Muscle of leg (tissue), 11 donors: ENCODE results near the gene REXO5. TPM values are rescaled to one million over a fixed set of nuclear protein-coding genes. Genes with fewer than 3 reads are reported as not detected.

ENCODE experiments used
- DNase-seq: peaks from one replicate; pipeline ENCODE4 v3.0.0; 2013
- H3K27ac ChIP-seq: one replicate; pipeline ENCODE4 v1.5.1; 2013; ENCODE audit warnings: mild to moderate bottlenecking, low read length, control low read depth
- H3K27me3 ChIP-seq: one replicate; pipeline ENCODE4 v1.6.1; 2013; ENCODE audit warnings: low read length; ENCODE audit not compliant: control insufficient read depth, insufficient read depth
- H3K36me3 ChIP-seq: one replicate; pipeline ENCODE4 v1.6.1; 2013; ENCODE audit warnings: low read length; ENCODE audit not compliant: control insufficient read depth, insufficient read depth
- H3K4me1 ChIP-seq: one replicate; pipeline ENCODE4 v1.6.1; 2013; ENCODE audit warnings: low read length; ENCODE audit not compliant: control insufficient read depth, insufficient read depth
- H3K4me3 ChIP-seq: one replicate; pipeline ENCODE4 v1.5.1; 2013; ENCODE audit warnings: low read length, control low read depth
- H3K9me3 ChIP-seq: replicated peaks from 2 replicates; pipeline ENCODE4 v1.6.1; 2013; ENCODE audit warnings: low read depth, low read length; ENCODE audit not compliant: control insufficient read depth
- WGBS: methylation state at CpG from one replicate; pipeline ENCODE4 v1.1.5; 2013; ENCODE audit warnings: missing lambda C conversion rate; ENCODE audit not compliant: insufficient coverage; 5-methylcytosine and 5-hydroxymethylcytosine counted together
- polyA plus RNA-seq, 8 donors: library from polyadenylated mRNA; unstranded; fragments of 120-200 nt; gene quantifications; one replicate each; pipeline versions ENCODE4 v1.2.1 to v1.2.3, GENCODE V29; 2013; ENCODE audit warnings: inconsistent platforms in 1 of 8, low replicate concordance in 1 of 8; ENCODE audit not compliant: insufficient read length in 8 of 8, insufficient read depth in 1 of 8
- total RNA-seq: library from RNA; stranded (reverse); fragments of 120-200 nt; gene quantifications from one replicate; pipeline ENCODE4 v1.2.4, GENCODE V29; 2013

The REXO5 gene
- total and polyA plus RNA-seq, 9 donors, result 3.8 to 5.7 (median 4.8) TPM

DNA sequence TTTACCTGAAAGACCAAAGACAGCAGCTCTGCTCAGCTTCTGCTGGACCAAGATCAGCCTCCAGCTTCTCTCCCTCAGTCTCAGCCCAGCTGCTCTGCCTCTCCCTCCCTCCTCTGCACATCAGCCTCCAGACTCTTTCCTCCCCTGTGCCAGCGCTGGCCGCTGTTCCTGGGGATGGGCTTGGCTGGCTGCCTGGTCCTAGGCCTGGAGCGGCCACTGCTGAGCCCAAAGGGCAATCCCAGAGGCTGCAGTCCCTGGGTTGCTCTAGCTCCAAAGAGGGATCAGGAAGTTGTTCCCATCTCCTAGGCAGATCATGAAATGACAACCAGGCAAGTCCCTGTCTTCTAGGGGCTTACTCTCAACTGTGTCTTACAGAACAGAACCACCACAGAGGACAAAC, 62.6 kb downstream of the REXO5 start:
- Histone ChIP-seq H3K4me3 (no peak overlapping the region), H3K27me3 (no peaks in the 10 kb centered on the region), H3K27ac (no peak overlapping the region), H3K36me3 (no peaks in the 10 kb centered on the region), H3K4me1 (peaks cover 32% of the 10 kb centered on the region), H3K9me3 (no peaks in the 10 kb centered on the region)
- 19% methylated on average over 3 of the region's 3 CpGs for WGBS
- DNase-seq, result peak; percentile 86

DNA sequence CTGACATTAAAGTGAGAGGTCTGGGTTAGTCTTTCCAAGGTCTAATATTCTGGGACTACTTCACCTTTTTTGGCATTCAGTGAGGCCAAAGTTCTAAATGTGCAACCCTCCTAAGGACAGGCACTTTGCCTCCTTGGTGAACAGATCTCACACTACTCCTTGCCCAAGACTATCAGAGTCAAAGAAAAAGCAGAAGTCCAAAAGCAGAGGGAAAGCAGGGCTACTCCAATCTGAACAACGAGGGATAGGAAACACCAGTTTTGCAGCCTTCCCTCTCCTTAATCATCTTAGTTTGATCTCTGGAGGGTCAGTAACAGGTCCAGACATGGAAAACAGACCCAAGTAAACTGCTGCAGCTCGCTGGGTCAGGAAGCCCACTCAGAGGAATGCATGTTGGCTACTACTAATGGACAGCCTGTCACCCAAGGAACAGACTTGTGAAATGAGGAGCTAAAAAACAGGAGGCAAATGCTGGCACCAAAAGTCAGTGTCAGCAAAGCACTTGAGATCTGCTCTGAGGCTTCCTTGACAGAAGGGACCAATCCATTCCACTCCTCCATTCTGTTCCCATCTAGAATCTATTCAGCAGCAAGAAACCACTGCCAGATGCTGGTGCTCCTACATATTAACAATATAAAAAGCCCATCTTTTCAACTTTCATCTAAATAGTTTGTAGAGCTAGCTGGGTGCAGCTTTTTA, 63.9 kb downstream of the REXO5 start:
- no peak overlapping the region for H3K27ac ChIP-seq
- 25% methylated on average over 1 of the region's 2 CpGs for WGBS
- peaks cover 32% of the 10 kb centered on the region for H3K4me1 ChIP-seq
- no peak for DNase-seq
- H3K36me3 ChIP-seq, result no peaks in the 10 kb centered on the region
- H3K27me3 ChIP-seq, result no peaks in the 10 kb centered on the region
- H3K4me3 ChIP-seq, result no peak overlapping the region
- no peaks in the 10 kb centered on the region for H3K9me3 ChIP-seq

GRCh38 chr16:20871258-20871657, 64.9 kb downstream of the REXO5 start:
- DNase-seq, result no peak
- Histone ChIP-seq H3K36me3 (no peaks in the 10 kb centered on the region), H3K27ac (no peak overlapping the region), H3K9me3 (no peaks in the 10 kb centered on the region), H3K4me1 (peaks cover 26% of the 10 kb centered on the region), H3K27me3 (no peaks in the 10 kb centered on the region), H3K4me3 (no peak overlapping the region)
- WGBS, result 80% methylated on average over 1 of the region's 2 CpGs

DNA sequence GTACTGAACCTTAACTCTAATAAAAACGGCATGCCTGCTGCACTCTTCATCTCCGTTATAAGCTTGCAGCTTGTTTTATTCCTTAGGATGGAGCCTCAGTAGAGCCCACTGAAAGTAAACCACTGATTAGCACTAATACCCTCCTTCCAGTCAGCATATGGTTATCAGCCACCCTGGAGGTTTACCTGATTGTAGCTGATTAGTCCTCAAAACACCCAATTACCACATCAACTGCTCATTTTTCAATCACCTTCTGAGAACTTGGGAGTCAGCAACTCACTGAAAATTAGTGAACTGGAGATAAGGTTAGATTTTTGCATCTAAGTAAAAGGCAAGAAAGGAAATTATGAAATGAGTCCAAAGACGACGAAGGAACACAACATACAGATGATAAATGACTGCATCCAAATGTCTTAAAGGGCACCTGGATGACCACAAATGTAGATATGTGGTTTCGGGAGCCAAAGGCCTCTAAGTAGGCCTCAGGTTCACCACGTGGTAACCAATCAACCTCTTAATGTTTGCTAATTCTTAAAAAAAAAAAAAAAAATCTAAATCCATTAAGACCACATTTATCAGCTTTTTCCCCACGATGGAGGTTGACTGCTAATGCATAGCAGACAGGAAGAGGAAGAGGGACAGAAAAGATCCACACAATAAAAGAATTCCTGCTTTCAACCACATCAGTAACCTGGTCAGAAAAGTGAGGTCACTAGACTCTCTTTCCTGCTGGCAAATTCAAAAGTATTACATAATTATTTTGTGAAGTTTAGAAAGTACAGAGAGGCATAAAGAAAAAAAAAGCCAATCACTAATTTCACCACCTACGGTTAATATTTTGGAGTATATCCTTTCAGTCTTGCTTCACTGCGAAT, 65.9 kb downstream of the REXO5 start:
- no peak for DNase-seq
- Histone ChIP-seq H3K27me3 (no peaks in the 10 kb centered on the region), H3K9me3 (no peaks in the 10 kb centered on the region), H3K4me3 (no peak overlapping the region), H3K36me3 (no peaks in the 10 kb centered on the region), H3K4me1 (peaks cover 17% of the 10 kb centered on the region), H3K27ac (no peak overlapping the region)
- WGBS, result 68% methylated on average over 4 of the region's 9 CpGs

GRCh38 chr16:20873331-20873730, 67.0 kb downstream of the REXO5 start:
- H3K27ac ChIP-seq, result no peak overlapping the region
- no peaks in the 10 kb centered on the region for H3K36me3 ChIP-seq
- DNase-seq, result no peak
- H3K4me1 ChIP-seq, result peaks cover 16% of the 10 kb centered on the region
- no peaks in the 10 kb centered on the region for H3K9me3 ChIP-seq
- H3K4me3 ChIP-seq, result no peak overlapping the region
- no CpG with 5 or more reads among the region's 3 CpGs for WGBS
- no peaks in the 10 kb centered on the region for H3K27me3 ChIP-seq

GRCh38 chr16:20874088-20874581, 67.8 kb downstream of the REXO5 start:
- no peaks in the 10 kb centered on the region for H3K27me3 ChIP-seq
- no peak overlapping the region for H3K4me3 ChIP-seq
- peaks cover 9% of the 10 kb centered on the region for H3K4me1 ChIP-seq
- 57% methylated on average over 1 of the region's 4 CpGs for WGBS
- no peaks in the 10 kb centered on the region for H3K36me3 ChIP-seq
- no peak overlapping the region for H3K27ac ChIP-seq
- H3K9me3 ChIP-seq, result no peaks in the 10 kb centered on the region
- DNase-seq, result no peak

DNA sequence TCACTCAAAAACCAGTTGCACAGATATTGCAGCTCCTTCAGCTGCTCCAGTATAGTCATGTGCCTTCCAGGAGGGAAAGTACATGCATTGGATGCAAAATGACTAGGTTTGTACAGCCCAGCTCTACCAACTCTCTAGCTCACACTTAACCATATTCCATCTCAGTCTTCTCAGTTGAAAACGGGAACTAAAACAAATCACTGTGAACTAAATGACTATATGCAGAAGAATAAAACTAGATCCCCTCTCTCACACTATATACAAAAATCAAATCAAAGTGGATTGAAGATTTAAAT, 69.0 kb downstream of the REXO5 start:
- Histone ChIP-seq H3K9me3 (no peaks in the 10 kb centered on the region), H3K36me3 (no peaks in the 10 kb centered on the region), H3K27me3 (no peaks in the 10 kb centered on the region), H3K4me1 (peaks cover 4% of the 10 kb centered on the region), H3K27ac (no peak overlapping the region), H3K4me3 (no peak overlapping the region)
- no CpG with 5 or more reads among the region's 1 CpG for WGBS
- DNase-seq, result no peak

DNA sequence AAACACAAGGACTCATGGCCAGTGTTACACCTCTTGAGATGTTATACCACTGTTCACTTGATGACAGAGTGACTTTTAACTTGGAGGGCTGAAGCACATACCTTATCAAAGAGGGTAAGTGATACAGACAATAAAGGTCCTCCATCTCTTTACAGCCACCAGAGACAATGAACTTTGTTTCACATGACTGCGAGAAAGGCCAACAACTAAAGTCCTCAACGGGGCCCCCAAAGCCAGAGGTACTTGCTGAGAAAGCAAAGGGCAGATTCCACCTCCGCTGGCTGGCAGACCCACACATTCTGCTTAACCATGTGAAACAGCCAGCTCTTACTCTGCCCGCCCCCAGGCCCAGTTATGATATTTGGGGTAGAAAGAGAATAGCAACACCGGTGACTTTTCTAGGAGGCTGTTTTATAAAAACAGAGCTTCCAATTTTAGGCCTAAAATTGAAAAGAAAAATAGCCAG, 72.4 kb downstream of the REXO5 start:
- WGBS, result 60% methylated on average over 2 of the region's 5 CpGs
- H3K36me3 ChIP-seq, result no peaks in the 10 kb centered on the region
- no peak overlapping the region for H3K27ac ChIP-seq
- no peak for DNase-seq
- no peaks in the 10 kb centered on the region for H3K27me3 ChIP-seq
- no peaks in the 10 kb centered on the region for H3K9me3 ChIP-seq
- no peak overlapping the region for H3K4me3 ChIP-seq
- H3K4me1 ChIP-seq, result no peaks in the 10 kb centered on the region

DNA sequence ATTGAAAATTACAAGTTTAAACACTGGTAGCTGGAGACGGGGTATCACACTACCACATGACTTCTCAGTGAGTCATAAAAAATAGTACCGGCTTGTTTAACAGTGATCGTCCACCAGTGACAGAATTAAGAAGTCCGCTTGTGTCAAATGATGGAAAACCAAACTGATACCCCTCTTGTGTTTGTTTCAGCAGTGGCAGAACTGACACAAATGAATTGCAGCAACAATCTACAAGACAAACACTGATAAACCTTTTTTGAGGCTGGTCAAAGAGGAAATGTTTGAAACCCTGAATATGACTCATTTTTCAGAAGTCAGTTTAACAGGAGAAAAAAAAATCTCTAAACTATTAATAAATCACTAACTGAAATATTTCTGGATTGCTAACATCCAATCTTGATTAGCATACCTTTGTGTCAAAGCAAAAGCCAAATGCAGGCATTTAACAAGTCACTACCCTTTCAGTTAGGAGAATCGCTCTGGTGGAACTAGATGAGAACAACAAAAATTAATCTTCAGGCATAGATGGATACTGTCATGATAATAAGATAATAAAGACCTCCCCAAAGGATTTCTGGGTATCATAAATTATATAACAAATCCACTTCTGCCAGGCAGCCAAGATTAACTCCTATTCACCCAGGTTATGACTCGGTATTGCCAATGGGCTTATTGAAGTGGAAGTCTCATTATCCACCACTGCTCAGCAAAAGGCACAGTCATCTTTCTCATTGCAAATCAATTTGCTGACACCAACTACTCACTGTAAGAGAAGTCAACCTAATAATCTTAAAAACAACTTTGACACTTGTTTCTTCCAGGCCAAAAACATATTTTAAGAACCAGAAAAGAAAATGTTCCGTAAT, 73.1 kb downstream of the REXO5 start:
- no peak overlapping the region for H3K27ac ChIP-seq
- DNase-seq, result no peak
- no peak overlapping the region for H3K4me3 ChIP-seq
- H3K36me3 ChIP-seq, result no peaks in the 10 kb centered on the region
- H3K27me3 ChIP-seq, result no peaks in the 10 kb centered on the region
- H3K9me3 ChIP-seq, result no peaks in the 10 kb centered on the region
- WGBS, result 66% methylated on average over 3 of the region's 7 CpGs
- no peaks in the 10 kb centered on the region for H3K4me1 ChIP-seq
